HAP-1 (cell line): Measurements from ENCODE around the gene ZNF224.

Experiments used
- DNase-seq, 2 experiments: peaks; one replicate each; pipeline ENCODE4 v3.0.0-alpha.2; 2016 to 2020; ENCODE audit warnings: low spot score in 2 of 2
- H3K27me3 ChIP-seq: fragments of 250-450 bp; sonication (Bioruptor Pico); 2 replicates; pipeline ENCODE4 v1.5.1; 2020; ENCODE audit warnings: low read depth, mild to moderate bottlenecking, moderate library complexity
- H3K36me3 ChIP-seq: fragments of 250-450 bp; sonication (Bioruptor Pico); replicated peaks from 2 replicates; pipeline ENCODE4 v1.5.1; 2020; ENCODE audit warnings: mild to moderate bottlenecking
- H3K4me1 ChIP-seq: fragments of 250-450 bp; sonication (Bioruptor Pico); 2 replicates; pipeline ENCODE4 v1.5.1; 2020; ENCODE audit warnings: mild to moderate bottlenecking
- H3K4me3 ChIP-seq: fragments of 250-450 bp; sonication (Bioruptor Pico); 2 replicates; pipeline ENCODE4 v1.5.1; 2020; ENCODE audit warnings: mild to moderate bottlenecking, moderate library complexity
- H3K9me3 ChIP-seq: fragments of 250-450 bp; sonication (Bioruptor Pico); 2 replicates; pipeline ENCODE4 v1.5.1; 2020; ENCODE audit warnings: mild to moderate bottlenecking, moderate library complexity
- in situ Hi-C: fragments of 300-500 bp; cut with MboI; formaldehyde crosslinking; loops from 3 replicates; pipeline ENCODE4 v1.14.3; 2020; ENCODE audit warnings: low sequenced_read_pairs, inconsistent platforms, mixed read lengths

The ZNF224 gene

DNA sequence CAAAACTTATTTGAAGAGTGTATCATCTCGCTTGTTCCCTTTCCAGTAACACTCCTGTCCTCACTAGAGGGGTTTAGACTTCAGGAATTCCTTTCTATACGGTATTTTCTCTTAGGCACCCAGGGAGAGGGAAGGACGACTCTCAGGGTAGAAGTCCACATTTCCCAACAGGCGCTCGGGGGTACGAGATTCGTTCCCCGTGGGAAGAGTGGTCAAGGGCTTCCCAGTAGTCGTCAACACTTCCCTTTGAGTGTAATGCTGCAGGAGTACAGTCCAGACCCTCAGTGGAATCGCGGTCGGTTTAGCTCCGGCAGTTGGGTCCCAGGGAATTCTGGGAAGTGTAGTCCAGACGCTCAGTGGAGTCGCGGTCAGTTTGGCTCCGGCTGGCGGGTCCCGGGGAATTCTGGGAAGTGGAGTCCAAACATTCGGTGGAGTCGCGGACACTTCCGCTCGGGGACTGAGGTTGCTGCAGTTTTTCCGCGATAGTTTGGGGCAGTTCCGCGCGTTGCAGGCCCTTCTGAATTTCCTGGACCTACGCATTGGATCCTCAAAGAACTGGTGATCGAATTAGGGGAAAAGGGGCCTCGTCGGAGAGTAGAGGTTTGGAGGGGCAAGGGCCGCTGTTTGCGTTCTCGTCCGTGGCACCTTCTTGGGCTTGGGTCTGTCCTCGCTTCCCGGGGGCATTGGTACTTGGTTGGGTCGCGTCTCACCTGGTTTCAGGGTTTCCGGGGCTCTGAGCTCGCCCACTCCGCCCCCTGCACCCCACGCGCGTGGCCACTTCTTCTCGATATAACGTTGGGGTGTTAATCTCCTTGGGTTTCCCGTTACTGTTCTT is at the start of gene ZNF224:
ZNF224 (plus strand) TSS at position 431 of the 835 bp plus-strand sequence. CDS start 3,513 bp downstream, outside the sequence.
- in situ Hi-C loops: no loop called here
- Histone ChIP-seq H3K9me3 (no peaks in the 10 kb centered on the region), H3K27me3 (no peaks in the 10 kb centered on the region; the same call in 1 of the 2 replicates), H3K4me3 (peak within 1 kb of the TSS; percentile 84), H3K4me1 (peaks cover 5% of the 10 kb centered on the region), H3K36me3 (peaks cover 25% of the 10 kb centered on the region)
- peak; percentile 88 to 95 for DNase-seq

DNA sequence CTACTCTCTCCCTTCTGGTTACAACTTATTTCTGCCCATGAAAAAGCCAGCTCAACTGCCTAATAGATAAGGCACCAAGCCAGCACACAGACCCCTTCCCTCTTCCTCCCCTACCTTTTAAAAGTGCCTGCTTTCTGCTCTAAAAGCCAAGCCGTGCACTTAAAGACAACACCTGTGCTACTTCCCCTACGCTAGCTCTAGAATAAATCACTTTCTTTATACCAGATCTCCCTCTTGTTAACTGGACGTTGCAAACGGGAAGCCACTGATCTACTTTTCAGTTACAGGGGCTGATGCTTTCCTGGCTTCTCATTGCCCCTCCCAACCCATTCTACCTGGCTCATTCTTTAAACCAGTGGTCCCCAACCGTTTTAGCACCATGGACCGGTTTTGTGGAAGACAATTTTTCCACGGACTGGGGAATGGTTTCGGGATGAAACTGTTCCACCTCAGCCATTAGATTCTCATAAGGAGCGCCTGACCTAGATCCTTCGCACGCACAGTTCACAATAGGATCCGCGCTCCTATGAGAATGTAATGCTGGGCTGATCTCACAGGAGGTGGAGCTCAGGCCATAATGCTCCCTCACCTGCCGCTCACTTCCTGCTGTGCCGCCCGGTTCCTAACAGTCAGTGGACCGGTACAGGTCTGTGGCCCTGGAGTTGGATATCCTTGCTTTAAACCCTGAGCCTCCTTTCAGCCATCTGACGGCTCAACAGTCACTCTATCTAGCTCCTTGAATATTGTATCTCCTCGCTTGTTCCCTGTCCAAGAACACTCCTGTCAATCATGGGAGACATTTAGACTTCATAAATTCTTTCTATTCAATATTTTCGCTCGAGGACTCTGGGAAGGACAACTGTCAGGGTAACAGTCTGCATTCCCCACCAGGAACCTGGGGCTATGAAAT is 43.2 kb upstream of the ZNF224 start:
- Histone ChIP-seq H3K4me1 (no peaks in the 10 kb centered on the region), H3K27me3 (no peaks in the 10 kb centered on the region), H3K9me3 (0 out of 2 replicates have a peak, but pooled peaks cover 2% of the 10 kb centered on the region), H3K4me3 (no peak overlapping the region), H3K36me3 (no peaks in the 10 kb centered on the region)
- no peak for DNase-seq
- in situ Hi-C loops: no loop called here

DNA sequence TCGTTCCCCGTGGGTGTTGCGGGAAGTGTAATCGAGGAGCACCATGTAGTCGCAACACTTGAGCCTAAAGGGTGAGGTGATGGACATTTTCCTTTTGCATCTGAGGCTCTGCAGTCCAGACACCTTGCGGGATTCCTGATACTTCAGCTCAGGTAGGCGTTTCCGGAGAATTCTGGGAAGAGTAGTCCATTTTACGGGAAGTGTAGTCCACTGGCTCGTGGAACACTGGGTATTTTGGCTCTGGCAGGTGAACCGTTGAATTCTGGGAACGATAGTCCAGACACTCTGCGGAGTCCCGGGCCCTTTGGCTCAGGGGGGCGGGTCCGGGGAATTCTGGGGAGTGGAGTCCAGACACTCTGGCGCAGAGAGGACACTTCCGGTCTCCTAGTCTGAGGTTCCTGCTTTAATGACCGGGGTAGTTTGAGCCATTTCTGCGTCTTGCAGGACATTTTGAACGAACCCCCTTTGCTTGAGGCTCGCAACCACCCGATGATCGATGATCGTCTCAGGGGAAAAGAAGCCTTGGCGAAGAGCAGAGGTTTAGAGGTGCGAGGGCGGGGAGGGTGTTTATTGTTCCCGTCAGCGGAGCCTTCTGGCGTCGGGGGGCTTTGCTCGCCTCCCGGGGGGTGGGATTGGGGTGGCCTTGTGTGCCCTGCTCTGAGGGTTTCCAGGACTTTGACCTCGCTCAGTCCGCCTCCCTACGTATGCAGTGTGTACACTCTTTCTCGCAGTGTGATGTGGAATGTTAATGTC is 42.3 kb upstream of the ZNF224 start, which contains the start of gene ZNF223:
ZNF223 (plus strand) TSS at position 387 of the 753 bp plus-strand sequence. CDS start 3,141 bp downstream, outside the sequence.
- DNase-seq: no peak

DNA sequence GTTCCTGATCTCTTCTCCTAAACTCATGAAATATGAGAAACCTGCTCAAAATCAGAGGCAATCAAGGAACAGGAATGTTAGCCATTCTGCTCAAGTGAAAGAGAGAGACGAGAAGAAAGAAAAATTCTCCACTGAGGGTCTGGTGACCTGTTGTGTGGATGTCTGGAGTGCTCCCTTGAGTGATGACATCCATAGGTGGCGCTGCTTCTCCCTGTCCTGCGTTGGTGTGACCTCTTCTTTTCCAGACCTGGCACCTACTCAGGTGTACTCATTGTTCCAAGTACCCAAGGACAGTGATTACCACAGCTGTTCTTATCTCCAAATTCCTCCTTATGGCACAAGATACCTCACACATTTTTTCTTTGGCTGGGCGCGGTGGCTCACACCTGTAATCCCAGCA is 38.3 kb upstream of the ZNF224 start:
- H3K36me3 ChIP-seq: no peaks in the 10 kb centered on the region
- H3K9me3 ChIP-seq: 0 out of 2 replicates have a peak, but pooled peaks cover 2% of the 10 kb centered on the region
- no peaks in the 10 kb centered on the region for H3K4me1 ChIP-seq
- no peaks in the 10 kb centered on the region for H3K27me3 ChIP-seq
- in situ Hi-C loops: no loop called here
- H3K4me3 ChIP-seq: no peak overlapping the region
- no peak for DNase-seq

More for the DNA sequence above, 42.3 kb upstream of the ZNF224 start, which contains the start of gene ZNF223:
- in situ Hi-C loops: no loop called here
- Histone ChIP-seq H3K36me3 (no peaks in the 10 kb centered on the region), H3K27me3 (no peaks in the 10 kb centered on the region), H3K4me1 (no peaks in the 10 kb centered on the region), H3K9me3 (0 out of 2 replicates have a peak, but pooled peaks cover 2% of the 10 kb centered on the region), H3K4me3 (no peak within 1 kb of the TSS)

DNA sequence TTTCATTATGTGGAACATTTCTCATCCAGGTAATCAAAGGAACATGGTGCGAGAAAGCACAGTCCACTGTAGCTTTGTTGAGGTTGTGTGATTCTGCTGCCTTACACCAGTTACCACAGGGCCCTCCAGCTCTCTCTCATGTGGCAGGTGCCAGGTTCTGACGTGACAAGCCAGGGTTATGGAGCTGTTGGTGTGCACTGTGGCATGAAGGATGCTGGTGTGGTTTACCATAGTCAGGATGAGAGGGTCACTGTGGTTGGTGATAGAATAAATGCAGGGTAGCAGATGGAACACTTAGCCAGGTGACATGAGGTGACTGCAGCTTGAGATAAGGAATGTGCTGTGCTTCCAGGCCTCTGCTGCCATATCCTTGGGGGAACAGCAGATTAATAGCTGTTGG is 34.9 kb upstream of the ZNF224 start:
- no peak for DNase-seq
- H3K36me3 ChIP-seq: no peaks in the 10 kb centered on the region
- H3K4me1 ChIP-seq: no peaks in the 10 kb centered on the region
- no peaks in the 10 kb centered on the region for H3K27me3 ChIP-seq
- no peaks in the 10 kb centered on the region for H3K9me3 ChIP-seq
- in situ Hi-C loops: no loop called here
- no peak overlapping the region for H3K4me3 ChIP-seq

DNA sequence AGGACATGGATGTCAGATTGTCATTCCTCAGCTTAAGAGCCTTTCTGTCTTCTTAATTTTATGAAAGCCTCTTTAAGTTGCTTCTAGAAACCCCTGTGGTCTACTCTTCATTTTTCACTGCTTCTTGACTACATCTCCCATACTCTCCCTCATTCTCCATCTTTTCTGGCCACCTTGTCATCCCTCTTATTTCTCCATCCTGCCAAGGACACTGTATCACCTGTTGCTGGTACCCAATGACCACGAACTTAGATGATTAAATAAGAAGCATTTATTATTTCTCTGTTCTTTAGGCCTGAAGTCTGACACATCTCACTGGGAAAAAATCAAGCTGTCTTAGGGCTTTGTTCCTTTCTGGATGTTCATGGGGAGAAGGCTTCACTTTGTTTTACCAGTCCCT is 33.1 kb upstream of the ZNF224 start:
- Histone ChIP-seq H3K4me1 (no peaks in the 10 kb centered on the region), H3K27me3 (no peaks in the 10 kb centered on the region)

DNA sequence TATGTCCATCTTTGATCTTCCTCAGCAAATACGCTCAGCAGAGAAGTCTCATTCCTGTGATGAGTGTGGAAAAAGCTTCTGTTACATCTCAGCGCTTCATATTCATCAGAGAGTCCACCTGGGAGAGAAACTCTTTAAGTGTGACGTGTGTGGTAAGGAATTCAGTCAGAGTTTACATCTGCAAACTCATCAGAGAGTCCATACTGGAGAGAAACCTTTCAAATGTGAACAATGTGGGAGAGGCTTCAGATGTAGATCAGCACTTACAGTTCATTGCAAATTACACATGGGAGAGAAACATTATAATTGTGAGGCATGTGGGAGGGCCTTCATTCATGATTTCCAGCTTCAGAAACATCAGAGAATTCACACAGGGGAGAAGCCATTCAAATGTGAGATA is 27.9 kb upstream of the ZNF224 start:
- H3K9me3 ChIP-seq: peaks cover 7% of the 10 kb centered on the region; the same call in 1 of the 2 replicates
- no peak for DNase-seq
- in situ Hi-C loops: no loop called here
- H3K4me3 ChIP-seq: no peak overlapping the region
- H3K36me3 ChIP-seq: no peaks in the 10 kb centered on the region
- no peaks in the 10 kb centered on the region for H3K27me3 ChIP-seq
- no peaks in the 10 kb centered on the region for H3K4me1 ChIP-seq

More for the DNA sequence above, 33.1 kb upstream of the ZNF224 start:
- no peaks in the 10 kb centered on the region for H3K36me3 ChIP-seq
- no peak for DNase-seq
- H3K4me3 ChIP-seq: no peak overlapping the region
- H3K9me3 ChIP-seq: no peaks in the 10 kb centered on the region
- in situ Hi-C loops: no loop called here

DNA sequence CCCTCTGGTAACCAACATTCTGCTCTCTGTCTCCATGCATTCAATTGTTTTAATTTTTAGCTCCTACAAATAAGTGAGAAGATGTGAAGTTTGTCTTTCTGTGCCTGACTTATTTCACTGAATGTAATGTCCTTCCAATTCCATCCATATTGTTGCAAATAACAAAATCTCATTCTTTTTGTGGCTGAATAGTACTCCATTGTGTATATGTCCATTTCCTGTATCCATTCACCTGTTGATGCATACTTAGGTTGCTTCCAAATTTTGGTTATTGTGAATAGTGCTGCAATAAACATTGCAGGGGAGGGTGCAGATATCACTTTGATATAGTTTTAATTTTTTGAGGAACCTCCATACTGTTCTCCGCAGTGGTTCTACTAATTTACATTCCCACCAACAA is 24.7 kb upstream of the ZNF224 start:
- no peaks in the 10 kb centered on the region for H3K36me3 ChIP-seq
- no peaks in the 10 kb centered on the region for H3K27me3 ChIP-seq
- H3K4me3 ChIP-seq: no peak overlapping the region
- H3K4me1 ChIP-seq: peaks cover 2% of the 10 kb centered on the region; the same call in 1 of the 2 replicates
- in situ Hi-C loops: no loop called here
- peaks cover 11% of the 10 kb centered on the region for H3K9me3 ChIP-seq
- no peak for DNase-seq

DNA sequence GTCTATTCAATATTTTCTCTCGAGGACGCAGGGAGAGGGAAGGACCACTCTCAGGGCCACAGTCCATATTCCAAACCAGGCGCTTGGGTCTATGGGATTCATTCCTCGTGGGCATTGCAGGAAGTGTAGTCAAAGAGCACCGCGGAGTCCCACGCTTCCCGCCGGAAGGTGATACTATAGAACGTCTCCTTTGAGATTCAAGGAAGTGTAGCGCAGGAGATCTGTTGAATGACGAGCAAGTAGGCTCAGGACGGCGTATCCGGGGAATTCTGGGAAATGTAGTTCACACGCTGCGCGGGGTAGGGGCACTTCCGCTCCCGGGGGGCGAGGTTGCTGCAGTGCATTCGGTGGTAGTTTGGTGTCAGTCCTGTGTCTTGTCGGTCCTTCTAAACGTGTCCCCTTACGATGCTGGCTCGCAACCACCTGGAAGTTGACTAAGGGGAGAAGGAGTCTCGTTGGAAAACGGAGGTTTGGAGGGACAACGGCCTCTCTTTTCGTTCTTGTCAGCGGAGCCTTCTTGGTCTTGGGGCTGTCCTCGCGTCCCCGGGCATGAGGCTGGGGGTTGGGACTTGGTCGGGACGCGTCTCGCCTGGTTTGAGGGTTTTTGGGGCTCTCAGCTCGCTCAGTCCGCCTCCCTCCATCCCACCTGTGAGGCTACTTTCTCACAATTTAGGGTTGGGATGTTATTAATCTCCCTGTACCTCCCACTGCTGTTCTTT is 22.2 kb upstream of the ZNF224 start, which contains the start of gene ZNF284:
ZNF284 (plus strand) TSS at position 336 of the 719 bp plus-strand sequence. CDS start 4,231 bp downstream, outside the sequence.
- Histone ChIP-seq H3K4me3 (peak within 1 kb of the TSS; percentile 46), H3K27me3 (no peaks in the 10 kb centered on the region), H3K36me3 (no peaks in the 10 kb centered on the region), H3K4me1 (peaks cover 2% of the 10 kb centered on the region; the same call in 1 of the 2 replicates), H3K9me3 (peaks cover 6% of the 10 kb centered on the region; the same call in 1 of the 2 replicates)
- peak; percentile 86 to 90 for DNase-seq
- in situ Hi-C loops: no loop called here

DNA sequence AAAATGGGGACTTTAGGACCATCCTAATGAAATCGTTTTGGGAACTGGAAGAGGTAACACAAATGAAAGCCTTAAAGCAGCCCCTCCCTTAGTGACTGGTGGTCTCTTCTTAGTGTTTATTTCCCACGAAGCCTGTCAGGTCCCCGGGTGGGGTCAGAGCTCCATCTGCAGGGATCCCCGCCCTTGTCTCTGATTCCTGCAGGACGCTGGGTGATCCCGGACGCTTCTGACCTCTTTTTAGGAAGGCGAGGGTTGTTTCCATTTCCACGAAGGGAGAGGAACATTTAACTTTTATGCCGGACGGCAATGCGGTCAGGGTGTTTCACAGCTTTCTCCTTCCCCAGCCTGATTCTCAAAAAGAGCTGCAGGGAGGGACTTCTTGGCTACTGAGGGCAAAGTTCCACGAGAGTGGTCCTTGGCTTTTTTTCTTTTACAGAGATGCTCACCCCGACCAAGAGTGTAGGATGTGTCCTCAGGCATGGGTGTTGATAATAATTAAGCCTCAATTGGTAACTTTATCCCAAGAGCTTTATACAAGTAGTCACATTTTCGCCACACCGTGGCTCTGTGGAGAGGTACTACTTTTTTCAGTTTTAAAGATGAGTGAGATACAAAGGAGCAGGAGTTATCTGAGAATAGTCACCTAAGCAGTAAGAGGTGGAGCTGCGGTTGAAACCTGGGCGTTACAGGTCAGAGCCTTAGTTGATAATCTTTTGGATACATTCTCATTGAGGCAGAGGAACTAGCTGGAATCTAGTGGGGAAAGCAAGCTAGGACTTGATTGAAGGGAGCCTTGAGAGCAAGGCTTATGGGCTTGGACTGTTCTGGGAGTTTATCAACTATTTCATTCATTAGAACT is 21.4 kb upstream of the ZNF224 start:
- H3K4me1 ChIP-seq: peaks cover 2% of the 10 kb centered on the region; the same call in 1 of the 2 replicates
- H3K27me3 ChIP-seq: no peaks in the 10 kb centered on the region
- H3K9me3 ChIP-seq: peaks cover 6% of the 10 kb centered on the region; the same call in 1 of the 2 replicates
- peak overlapping the region; percentile 46 for H3K4me3 ChIP-seq
- in situ Hi-C loops: no loop called here
- DNase-seq: no peak
- H3K36me3 ChIP-seq: no peaks in the 10 kb centered on the region

DNA sequence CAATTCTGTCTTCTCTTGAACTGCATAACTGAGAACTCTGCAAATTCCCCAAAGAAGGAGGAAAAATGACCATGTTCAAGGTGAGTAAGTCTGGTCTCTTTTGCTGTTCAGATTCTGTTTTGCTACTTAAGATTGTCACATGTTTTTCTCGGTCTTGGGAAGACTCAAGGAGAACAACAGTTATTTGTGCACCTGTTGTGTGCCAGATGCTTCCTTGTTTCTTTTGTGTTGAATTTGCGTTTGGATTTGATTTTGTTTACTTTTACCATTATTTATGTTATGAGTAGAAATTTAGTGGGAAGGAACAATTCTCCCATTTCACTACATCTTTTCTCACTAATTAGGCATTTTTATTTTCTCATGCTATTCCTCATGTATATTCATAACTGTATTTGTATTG is 17.8 kb upstream of the ZNF224 start:
- Histone ChIP-seq H3K27me3 (no peaks in the 10 kb centered on the region), H3K4me3 (no peak overlapping the region), H3K36me3 (no peaks in the 10 kb centered on the region), H3K9me3 (peaks cover 4% of the 10 kb centered on the region; the same call in 1 of the 2 replicates), H3K4me1 (peaks cover 2% of the 10 kb centered on the region; the same call in 1 of the 2 replicates)
- in situ Hi-C loops: no loop called here
- no peak for DNase-seq

DNA sequence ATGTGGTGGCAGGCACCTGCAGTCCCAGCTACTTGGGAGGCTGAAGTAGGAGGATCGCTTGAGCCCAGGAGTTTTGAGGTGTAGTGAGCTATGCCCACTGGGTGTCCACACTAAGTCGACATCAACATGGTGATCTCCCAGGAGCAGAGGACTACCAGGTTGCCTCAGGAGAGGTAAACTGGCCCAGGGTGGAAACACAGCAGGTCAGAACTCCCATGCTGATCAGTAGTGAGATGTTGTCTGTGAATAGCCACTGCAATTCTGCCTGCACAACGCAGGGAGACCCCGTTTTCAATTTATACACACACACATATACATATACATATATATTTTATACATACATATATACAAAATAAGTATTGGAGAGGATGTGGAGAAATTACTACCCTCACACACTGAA is 2.1 kb upstream of the ZNF224 start:
- H3K36me3 ChIP-seq: peaks cover 10% of the 10 kb centered on the region
- H3K9me3 ChIP-seq: no peaks in the 10 kb centered on the region
- in situ Hi-C loops: no loop called here
- H3K4me3 ChIP-seq: no peak overlapping the region
- no peak for DNase-seq
- peaks cover 5% of the 10 kb centered on the region for H3K4me1 ChIP-seq
- H3K27me3 ChIP-seq: no peaks in the 10 kb centered on the region
